T1000 (cell line): Measurements from ENCODE around the gene AGR2.

ENCODE experiments used
- DNase-seq: peaks from one replicate; lab custom pipeline; 2025; ENCODE audit warnings: mixed read lengths; lab: John Stamatoyannopoulos, UW

AGR2 gene

GRCh38 chr7:16812542-16813231, 7.9 kb upstream of the AGR2 start:
- DNase-seq: no peak

GRCh38 chr7:16811551-16811950, 6.8 kb upstream of the AGR2 start:
- no peak for DNase-seq

- DNase-seq: no peak
Measured at GRCh38 chr7:16810573-16810972, 5.8 kb upstream of the AGR2 start.

GRCh38 chr7:16810112-16810511, 5.3 kb upstream of the AGR2 start:
- no peak for DNase-seq

- DNase-seq: no peak
Measured at GRCh38 chr7:16805441-16805840, 642 bp upstream of the AGR2 start.

- DNase-seq: no peak
Measured at GRCh38 chr7:16803881-16804673, 722 bp downstream of the AGR2 start.

- DNase-seq: no peak
Measured at GRCh38 chr7:16803125-16803524, 1.7 kb downstream of the AGR2 start.

- DNase-seq: no peak
Measured at GRCh38 chr7:16801579-16801978, 3.2 kb downstream of the AGR2 start.

- no peak for DNase-seq
Measured at GRCh38 chr7:16801111-16801542, 3.7 kb downstream of the AGR2 start.

GRCh38 chr7:16795624-16796023, 9.2 kb downstream of the AGR2 start:
- DNase-seq: no peak

- no peak for DNase-seq
Measured at GRCh38 chr7:16794986-16795385, 9.8 kb downstream of the AGR2 start.

GRCh38 chr7:16791905-16792698, 12.7 kb downstream of the AGR2 start:
- no peak for DNase-seq

- no peak for DNase-seq
Measured at GRCh38 chr7:16791071-16791470, 13.7 kb downstream of the AGR2 start.

- DNase-seq: no peak
Measured at GRCh38 chr7:16787127-16787526, 17.7 kb downstream of the AGR2 start.

GRCh38 chr7:16786257-16786656, 18.5 kb downstream of the AGR2 start:
- DNase-seq: no peak

GRCh38 chr7:16785846-16786245, 19.0 kb downstream of the AGR2 start:
- DNase-seq: no peak

GRCh38 chr7:16785321-16785720, 19.5 kb downstream of the AGR2 start:
- no peak for DNase-seq

- no peak for DNase-seq
Measured at GRCh38 chr7:16780596-16780995, 24.2 kb downstream of the AGR2 start.

- no peak for DNase-seq
Measured at GRCh38 chr7:16779051-16779450, 25.7 kb downstream of the AGR2 start.

- no peak for DNase-seq
Measured at GRCh38 chr7:16778476-16778875, 26.3 kb downstream of the AGR2 start.

GRCh38 chr7:16776053-16776452, 28.7 kb downstream of the AGR2 start:
- no peak for DNase-seq

GRCh38 chr7:16774986-16775385, 29.8 kb downstream of the AGR2 start:
- DNase-seq: no peak

GRCh38 chr7:16774294-16774693, 30.5 kb downstream of the AGR2 start:
- DNase-seq: no peak
